ENCODE measurements around the gene CYP3A7.

GRCh38 chr7:99668541-99668940 is 66.5 kb downstream of the CYP3A7 start:
- no peak for TF ChIP-seq CTCF (conservative IDR thresholded peaks at IDR 0.05; ENCODE audit: low read length)
- no peak for TF ChIP-seq EZH2phosphoT487 (IDR thresholded peaks at IDR 0.05; ENCODE audit: borderline replicate concordance)
